GM23248 (cell line): Measurements from ENCODE around the gene ANKRD63.
A peak's percentile ranks its signal among the peaks of the same experiment; 100 is the strongest.

Source experiments
- EZH2 ChIP-seq: fragments of 200-600 bp; sonication (generic); IDR thresholded peaks from 2 replicates; pipeline ENCODE4 v1.6.1; 2018; ENCODE audit warnings: antibody characterized with exemption, mild to moderate bottlenecking; ENCODE audit not compliant: insufficient read depth, poor library complexity, severe bottlenecking
- EZH2phosphoT487 ChIP-seq: fragments of 200-600 bp; sonication (generic); IDR thresholded peaks from 2 replicates; pipeline ENCODE4 v1.6.1; 2018; ENCODE audit warnings: antibody characterized with exemption, moderate library complexity, mild to moderate bottlenecking, low read depth; ENCODE audit not compliant: insufficient read depth

DNA sequence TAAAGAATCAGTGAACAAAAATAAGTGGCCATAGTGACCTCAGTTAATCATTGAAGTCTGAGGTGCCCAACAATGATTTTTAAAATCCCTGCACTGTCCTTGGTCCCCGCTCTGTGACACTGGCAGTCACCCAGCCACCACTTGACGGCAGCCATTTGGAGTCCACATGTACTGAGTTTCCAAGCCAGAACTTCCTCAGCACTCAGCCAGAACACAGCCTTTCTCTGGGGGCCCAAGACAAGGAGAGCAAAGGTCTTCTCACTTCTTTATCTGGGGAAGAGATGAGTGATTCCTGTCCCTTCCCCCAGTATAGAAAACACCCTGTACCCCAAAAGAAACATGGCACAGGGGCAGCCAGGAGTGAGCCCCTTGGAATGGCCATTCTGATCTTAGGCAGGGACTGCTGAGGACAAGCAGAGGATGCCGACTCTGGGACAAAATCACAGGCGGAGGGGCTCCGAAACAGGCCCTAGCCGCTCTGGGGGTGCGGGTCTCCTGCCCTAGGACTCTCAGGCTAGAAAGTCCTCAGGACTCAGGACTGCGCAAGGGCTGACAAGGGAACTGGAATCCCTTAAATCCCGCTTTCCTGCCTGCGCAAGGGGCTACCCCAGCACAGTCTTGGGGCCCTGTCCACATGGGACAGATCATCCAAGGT, 31.3 kb downstream of the ANKRD63 start:
- TF ChIP-seq EZH2, result no peak
- TF ChIP-seq EZH2phosphoT487, result 0 out of 2 replicates have a peak, but pooled peaks have one; percentile 23
